ENCODE data around the gene HNMT.

DNA sequence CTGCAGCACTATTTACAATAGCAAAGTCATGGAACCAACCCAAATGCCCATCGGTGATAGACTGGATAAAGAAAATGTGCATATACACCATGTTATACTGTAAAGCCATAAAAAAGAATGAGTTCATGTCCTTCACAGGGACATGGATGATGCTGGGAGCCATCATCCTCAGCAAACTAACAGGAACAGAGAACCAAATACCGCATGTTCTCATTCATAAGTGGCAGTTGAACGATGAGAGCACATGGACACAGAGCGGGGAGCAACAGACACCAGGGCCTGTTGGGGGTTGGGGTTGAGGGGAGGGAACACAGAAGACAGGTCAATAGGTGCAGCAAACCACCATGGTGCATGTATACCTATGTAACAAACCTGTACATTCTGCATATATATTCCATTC lies 33.5 kb downstream of the HNMT start:
- TF ChIP-seq POLR2AphosphoS5 (IDR thresholded peaks at IDR 0.05; ENCODE audit: borderline replicate concordance, low read depth, low read length) = no peak
- TF ChIP-seq EZH2 (IDR thresholded peaks at IDR 0.05) = no peak
